ENCODE measurements around the gene MED23.

DNA sequence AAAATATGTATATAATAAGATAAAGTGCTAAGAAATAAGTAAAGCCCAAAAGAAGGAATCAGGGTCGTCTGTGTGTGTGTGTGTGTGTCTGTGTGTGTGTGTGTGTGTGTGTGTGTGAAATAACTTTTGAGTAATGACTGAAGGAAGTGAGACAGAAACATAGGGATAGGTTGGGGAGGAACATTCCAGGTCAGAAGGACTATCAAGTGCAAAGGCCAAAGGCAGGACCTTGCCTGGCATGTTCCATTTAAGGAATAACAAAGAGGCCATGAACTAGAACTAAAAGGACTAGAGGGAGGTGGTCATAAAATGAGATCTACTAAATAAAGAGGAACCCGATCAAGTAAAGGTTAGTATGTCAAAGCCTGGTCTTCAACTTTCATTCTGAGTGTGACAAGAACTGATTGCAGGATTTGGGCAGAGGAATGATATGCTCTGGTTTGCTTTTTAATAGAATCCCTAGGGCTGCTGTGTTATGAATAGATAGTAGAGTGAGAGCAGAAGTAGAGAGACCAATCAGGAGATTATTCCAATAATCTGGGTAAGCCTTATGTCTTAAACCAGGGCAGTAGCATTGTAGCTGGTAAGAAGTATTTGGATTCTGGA, 15.9 kb upstream of the MED23 start:
- no peak for TF ChIP-seq EZH2 (IDR thresholded peaks at IDR 0.05; ENCODE audit: low read length, missing control alignments)
- TF ChIP-seq, protein P1, sequence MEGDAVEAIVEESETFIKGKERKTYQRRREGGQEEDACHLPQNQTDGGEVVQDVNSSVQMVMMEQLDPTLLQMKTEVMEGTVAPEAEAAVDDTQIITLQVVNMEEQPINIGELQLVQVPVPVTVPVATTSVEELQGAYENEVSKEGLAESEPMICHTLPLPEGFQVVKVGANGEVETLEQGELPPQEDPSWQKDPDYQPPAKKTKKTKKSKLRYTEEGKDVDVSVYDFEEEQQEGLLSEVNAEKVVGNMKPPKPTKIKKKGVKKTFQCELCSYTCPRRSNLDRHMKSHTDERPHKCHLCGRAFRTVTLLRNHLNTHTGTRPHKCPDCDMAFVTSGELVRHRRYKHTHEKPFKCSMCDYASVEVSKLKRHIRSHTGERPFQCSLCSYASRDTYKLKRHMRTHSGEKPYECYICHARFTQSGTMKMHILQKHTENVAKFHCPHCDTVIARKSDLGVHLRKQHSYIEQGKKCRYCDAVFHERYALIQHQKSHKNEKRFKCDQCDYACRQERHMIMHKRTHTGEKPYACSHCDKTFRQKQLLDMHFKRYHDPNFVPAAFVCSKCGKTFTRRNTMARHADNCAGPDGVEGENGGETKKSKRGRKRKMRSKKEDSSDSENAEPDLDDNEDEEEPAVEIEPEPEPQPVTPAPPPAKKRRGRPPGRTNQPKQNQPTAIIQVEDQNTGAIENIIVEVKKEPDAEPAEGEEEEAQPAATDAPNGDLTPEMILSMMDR (conservative IDR thresholded peaks at IDR 0.05 in 1 of 2, IDR thresholded peaks at IDR 0.05 in 1 of 2; ENCODE audit: low read depth in 1 of 2, low read length in 2 of 2), result no peak

Data from fibroblast of lung (primary cell).